C4-2B (cell line): ENCODE measurements around the gene GSDME.

Source experiments
- H3K27ac ChIP-seq: fragments of 450-650 bp; 2 replicates; pipeline ENCODE4 v1.5.1; 2017
- ZFX ChIP-seq: fragments of 450-650 bp; IDR thresholded peaks from 2 replicates; pipeline ENCODE4 v1.6.1; 2017
- TF ChIP-seq, protein P1 (sequence below): fragments of 450-650 bp; conservative IDR thresholded peaks from 2 replicates; pipeline ENCODE4 v1.5.1; 2017; ENCODE audit warnings: mild to moderate bottlenecking

The GSDME gene

DNA sequence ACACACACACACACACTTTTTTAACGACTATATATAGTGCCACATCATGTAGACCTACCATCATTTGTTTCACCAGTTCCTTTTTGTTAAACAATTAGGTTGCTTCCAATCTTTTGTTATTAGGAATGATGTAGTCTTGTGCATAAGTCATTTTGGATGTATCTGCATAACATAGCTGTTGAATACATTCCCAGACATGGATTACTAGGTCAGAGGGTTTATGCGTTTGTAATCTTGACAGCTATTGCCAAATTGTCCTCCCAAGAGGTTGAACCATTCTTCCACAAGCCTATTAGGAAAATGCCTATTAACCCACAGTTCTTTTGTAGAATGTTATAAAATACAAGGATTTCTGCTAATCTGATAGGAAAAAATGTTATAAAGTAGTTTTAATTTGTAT is 96.7 kb downstream of the GSDME start:
- H3K27ac ChIP-seq: no peak overlapping the region
- no peak for TF ChIP-seq ZFX
- TF ChIP-seq, protein P1, sequence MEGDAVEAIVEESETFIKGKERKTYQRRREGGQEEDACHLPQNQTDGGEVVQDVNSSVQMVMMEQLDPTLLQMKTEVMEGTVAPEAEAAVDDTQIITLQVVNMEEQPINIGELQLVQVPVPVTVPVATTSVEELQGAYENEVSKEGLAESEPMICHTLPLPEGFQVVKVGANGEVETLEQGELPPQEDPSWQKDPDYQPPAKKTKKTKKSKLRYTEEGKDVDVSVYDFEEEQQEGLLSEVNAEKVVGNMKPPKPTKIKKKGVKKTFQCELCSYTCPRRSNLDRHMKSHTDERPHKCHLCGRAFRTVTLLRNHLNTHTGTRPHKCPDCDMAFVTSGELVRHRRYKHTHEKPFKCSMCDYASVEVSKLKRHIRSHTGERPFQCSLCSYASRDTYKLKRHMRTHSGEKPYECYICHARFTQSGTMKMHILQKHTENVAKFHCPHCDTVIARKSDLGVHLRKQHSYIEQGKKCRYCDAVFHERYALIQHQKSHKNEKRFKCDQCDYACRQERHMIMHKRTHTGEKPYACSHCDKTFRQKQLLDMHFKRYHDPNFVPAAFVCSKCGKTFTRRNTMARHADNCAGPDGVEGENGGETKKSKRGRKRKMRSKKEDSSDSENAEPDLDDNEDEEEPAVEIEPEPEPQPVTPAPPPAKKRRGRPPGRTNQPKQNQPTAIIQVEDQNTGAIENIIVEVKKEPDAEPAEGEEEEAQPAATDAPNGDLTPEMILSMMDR: no peak

DNA sequence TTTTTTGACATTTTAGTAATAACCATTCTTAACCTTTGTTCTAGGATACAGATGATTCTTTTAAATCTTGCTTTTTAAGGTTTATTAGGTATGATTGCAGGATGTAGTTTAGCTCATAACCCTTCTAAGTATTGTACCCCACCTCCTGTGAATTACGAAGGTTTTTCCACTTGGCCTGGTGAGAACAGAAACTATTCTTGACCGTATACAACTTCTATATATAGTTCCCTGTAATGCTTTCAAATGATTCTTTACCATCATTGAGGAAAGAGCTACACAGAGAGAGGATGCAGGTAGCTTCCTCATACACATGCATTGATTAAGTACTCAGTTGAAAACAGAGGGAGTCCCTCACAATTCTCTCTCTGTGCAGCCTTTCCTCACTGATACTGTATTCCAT is 97.8 kb downstream of the GSDME start:
- no peak for TF ChIP-seq ZFX
- TF ChIP-seq, protein P1: no peak
- H3K27ac ChIP-seq: no peak overlapping the region

DNA sequence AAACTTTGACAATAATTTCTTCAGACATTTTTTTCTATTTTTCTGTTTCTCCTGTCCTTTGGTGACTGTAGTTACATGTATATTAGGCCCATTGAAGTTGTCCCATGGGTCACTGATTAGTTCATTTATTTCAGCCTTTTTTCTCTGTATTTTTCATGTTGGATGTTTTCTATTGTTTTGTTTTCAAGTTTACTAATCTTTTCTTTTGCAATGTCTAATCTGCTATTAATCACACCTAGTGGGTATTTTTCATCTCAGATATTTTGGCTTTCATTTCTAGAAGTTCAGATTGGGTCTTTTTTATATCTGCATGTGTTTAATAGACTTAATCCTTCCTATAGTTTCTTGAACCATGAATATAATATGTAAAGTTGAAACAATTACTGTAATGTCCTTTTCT is 99.3 kb downstream of the GSDME start:
- H3K27ac ChIP-seq: no peak overlapping the region
- TF ChIP-seq ZFX: no peak
- TF ChIP-seq, protein P1: no peak

DNA sequence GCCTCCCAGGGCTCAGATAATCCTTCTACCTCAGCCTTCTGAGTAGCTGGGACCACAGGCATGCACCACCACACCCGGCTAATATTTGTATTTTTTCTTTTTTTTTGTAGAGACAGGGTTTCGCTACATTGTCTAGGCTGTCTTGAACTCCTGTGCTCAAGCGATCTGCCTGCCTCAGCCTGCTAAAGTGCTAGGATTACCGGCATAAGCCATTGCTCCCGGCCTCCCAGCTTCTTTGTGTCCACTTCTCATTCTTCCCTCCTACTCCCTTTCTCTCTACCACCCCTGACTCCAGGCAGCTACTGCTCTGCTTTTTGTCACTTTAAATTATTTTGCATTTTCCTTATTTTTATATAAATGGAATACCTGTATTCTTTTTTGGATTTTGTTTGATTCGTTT is 100.7 kb downstream of the GSDME start:
- no peak for TF ChIP-seq ZFX
- TF ChIP-seq, protein P1: no peak
- no peak overlapping the region for H3K27ac ChIP-seq

DNA sequence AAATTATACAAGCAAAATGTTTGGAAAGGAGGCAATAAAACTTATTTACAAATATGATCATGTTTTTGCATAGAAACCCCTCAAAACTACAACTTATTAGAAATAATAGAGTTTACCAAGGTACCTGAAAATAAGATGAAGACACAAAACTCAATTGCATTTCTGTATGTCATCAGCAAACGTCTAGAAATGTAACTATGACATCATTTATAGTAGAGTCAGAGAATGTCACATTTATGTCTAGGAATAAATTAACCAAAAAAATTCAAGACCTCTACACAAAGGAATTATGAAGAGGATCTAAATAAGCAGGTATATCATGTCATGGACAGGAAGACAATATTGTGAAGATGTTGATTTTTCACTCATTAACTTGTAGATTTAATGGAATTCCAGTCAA is 103.0 kb downstream of the GSDME start:
- H3K27ac ChIP-seq: no peak overlapping the region
- no peak for TF ChIP-seq ZFX

DNA sequence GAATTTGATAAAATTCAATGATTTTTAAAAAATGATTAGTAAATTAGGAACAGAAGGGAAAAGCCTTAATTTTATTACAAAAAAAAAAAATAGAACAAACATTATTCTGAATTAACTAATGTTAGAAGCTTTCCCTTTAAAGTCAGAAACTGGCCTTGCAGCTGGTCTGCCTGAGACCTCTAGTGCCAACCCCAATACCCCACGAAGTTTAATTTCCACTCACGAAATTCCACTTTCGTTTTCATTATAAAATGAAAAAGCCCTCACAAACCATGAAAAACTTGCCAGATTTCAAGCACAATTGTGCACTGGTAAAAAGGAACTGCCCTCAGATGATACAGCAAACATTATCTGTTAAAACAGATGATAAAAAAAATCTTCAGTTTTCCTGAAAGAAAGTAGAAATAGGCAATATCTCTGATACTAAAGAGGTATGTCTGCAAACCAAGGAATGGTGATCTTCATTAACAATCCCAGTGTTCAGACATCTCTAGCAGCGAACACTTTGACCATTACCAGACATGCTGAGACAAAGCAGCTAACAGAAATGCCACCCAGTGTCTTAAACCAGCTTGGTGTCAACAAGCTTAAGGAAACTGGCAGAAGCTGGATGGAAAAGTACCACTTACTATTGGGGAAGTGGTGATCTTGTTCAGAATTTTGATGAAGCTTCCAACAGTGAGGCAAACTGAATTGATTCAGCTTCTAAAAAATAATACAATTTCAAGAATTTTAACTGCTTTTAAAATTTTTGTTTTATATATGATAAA is 103.8 kb downstream of the GSDME start:
- no peak overlapping the region for H3K27ac ChIP-seq
- TF ChIP-seq, protein P1: no peak
- no peak for TF ChIP-seq ZFX

DNA sequence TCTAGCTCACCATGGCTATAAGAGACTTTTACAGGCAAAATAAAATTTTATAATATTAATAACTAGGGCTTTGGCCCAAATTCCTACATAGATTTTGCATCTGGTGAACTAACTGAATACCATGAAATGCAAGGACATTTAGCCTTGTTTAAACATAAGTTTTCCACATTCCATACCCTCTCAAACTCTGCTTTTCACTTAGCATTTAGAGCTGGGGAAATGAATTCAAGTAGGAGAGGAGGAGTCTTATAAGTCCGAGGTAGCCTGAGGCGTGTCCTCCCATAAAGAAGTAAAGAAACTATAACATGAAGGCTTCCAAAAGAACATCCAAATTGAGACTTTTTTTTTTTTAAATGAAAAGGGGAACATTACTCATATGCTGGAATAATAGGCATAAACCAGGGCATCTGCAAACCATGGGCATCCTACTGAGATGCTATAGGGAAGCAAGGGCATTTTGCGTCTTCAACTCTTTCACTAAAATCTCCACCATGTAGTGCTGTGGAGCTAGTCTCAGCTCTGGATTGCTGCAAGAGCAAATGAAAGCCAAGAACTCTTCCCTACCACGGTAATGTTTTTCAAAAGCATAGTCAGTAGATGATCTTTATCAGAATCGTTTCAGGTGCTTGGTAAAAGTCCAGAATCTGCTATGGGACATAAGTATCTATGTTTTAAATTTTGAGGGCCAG is 104.9 kb downstream of the GSDME start:
- no peak overlapping the region for H3K27ac ChIP-seq

More for the DNA sequence above, 104.9 kb downstream of the GSDME start:
- TF ChIP-seq, protein P1: no peak
- TF ChIP-seq ZFX: no peak
